ENCODE results near the gene RNF112. TPM values are rescaled to one million over a fixed set of nuclear protein-coding genes. Genes with fewer than 3 reads are reported as not detected.

RNF112 gene
- 1 to 10 TPM in 3 of 4 donors, under 1 TPM in 1; 0.44 to 2.5 (median 1.8) TPM for total RNA-seq

GRCh38 chr17:19410875-19411620 is at the start of gene RNF112:
Gene RNF112, plus strand, starts transcription at chr17:19411232. Its CDS starts 177 bp downstream, at chr17:19411409.
- 21 to 22% methylated on average over 23 of the region's 23 CpGs for WGBS, 2 donors
- H3K36me3 ChIP-seq, result no peaks in the 10 kb centered on the region
- TF ChIP-seq POLR2A (IDR thresholded peaks at IDR 0.05), result no peak
- TF ChIP-seq, protein P1, sequence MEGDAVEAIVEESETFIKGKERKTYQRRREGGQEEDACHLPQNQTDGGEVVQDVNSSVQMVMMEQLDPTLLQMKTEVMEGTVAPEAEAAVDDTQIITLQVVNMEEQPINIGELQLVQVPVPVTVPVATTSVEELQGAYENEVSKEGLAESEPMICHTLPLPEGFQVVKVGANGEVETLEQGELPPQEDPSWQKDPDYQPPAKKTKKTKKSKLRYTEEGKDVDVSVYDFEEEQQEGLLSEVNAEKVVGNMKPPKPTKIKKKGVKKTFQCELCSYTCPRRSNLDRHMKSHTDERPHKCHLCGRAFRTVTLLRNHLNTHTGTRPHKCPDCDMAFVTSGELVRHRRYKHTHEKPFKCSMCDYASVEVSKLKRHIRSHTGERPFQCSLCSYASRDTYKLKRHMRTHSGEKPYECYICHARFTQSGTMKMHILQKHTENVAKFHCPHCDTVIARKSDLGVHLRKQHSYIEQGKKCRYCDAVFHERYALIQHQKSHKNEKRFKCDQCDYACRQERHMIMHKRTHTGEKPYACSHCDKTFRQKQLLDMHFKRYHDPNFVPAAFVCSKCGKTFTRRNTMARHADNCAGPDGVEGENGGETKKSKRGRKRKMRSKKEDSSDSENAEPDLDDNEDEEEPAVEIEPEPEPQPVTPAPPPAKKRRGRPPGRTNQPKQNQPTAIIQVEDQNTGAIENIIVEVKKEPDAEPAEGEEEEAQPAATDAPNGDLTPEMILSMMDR (IDR thresholded peaks at IDR 0.05), result peak in 1 of 5 experiments; percentile 15
- no peak for DNase-seq (ENCODE audit: low spot score in 2 of 2)
- H3K27ac ChIP-seq, result peak within 1 kb of the TSS in 1 of 4 donors; percentile 17
- H3K4me3 ChIP-seq, result peak within 1 kb of the TSS in 2 of 4 donors; percentile 23 to 31
- H3K4me1 ChIP-seq, result peaks cover 0 to 12% (median 0%) of the 10 kb centered on the region in 4 donors
- H3K9me3 ChIP-seq, result no peaks in the 10 kb centered on the region
- no peaks in the 10 kb centered on the region for H3K27me3 ChIP-seq

GRCh38 chr17:19361326-19361725 is 49.7 kb upstream of the RNF112 start:
- 67 to 69% methylated on average over 6 of the region's 6 CpGs for WGBS, 2 donors
- Histone ChIP-seq H3K4me3 (no peak overlapping the region), H3K4me1 (peaks cover 0 to 35% (median 12%) of the 10 kb centered on the region in 4 donors), H3K27me3 (no peaks in the 10 kb centered on the region), H3K27ac (peak overlapping the region in 2 of 4 donors; percentile 63 to 97), H3K9me3 (no peaks in the 10 kb centered on the region), H3K36me3 (peaks cover 0 to 40% (median 0%) of the 10 kb centered on the region in 3 donors)
- DNase-seq (ENCODE audit: low spot score in 2 of 2), result no peak
- TF ChIP-seq, protein P1 (IDR thresholded peaks at IDR 0.05), result no peak
- TF ChIP-seq EP300 (IDR thresholded peaks at IDR 0.05) (no peak), POLR2A (IDR thresholded peaks at IDR 0.05) (no peak)

DNA sequence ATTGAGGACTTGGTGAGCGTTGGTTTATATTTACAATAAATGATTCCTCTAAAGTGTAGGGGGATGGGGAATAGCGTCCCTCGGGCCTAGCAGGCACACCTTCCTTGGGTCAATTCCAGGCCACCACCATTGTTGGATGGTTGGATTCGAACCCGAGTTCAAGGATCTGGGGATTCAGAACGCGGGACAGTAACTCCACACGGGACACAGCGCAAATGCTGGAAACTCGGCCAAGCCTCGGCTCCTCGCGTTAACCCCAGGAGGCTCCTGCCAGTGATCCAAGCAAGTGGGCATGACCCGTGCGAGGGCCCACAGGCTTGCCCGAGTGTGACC is 49.1 kb upstream of the RNF112 start:
- Histone ChIP-seq H3K27me3 (no peaks in the 10 kb centered on the region), H3K9me3 (no peaks in the 10 kb centered on the region), H3K4me3 (peak overlapping the region; percentile 77 to 97 (median 88)), H3K36me3 (peaks cover 0 to 34% (median 0%) of the 10 kb centered on the region in 3 donors), H3K27ac (peak overlapping the region; percentile 63 to 97 (median 84)), H3K4me1 (peaks cover 0 to 35% (median 12%) of the 10 kb centered on the region in 4 donors)
- no peak for DNase-seq (ENCODE audit: low spot score in 2 of 2)
- 16 to 20% methylated on average over 16 of the region's 16 CpGs for WGBS, 2 donors
- TF ChIP-seq, protein P1 (IDR thresholded peaks at IDR 0.05), result no peak
- no peak for TF ChIP-seq EP300 (IDR thresholded peaks at IDR 0.05)
- TF ChIP-seq POLR2A (IDR thresholded peaks at IDR 0.05), result no peak

- WGBS, 2 donors, result 0 to 1% methylated on average over 17 to 64 of the region's 83 CpGs
- H3K27ac ChIP-seq, result peak within 1 kb of the TSS; percentile 63 to 97 (median 84)
- TF ChIP-seq EP300 (IDR thresholded peaks at IDR 0.05), result peak; percentile 75 to 87
- TF ChIP-seq, protein P1 (IDR thresholded peaks at IDR 0.05), result peak; percentile 92 to 100 (median 94)
- TF ChIP-seq POLR2A (IDR thresholded peaks at IDR 0.05), result peak in 1 of 2 donors; percentile 49
- no peaks in the 10 kb centered on the region for H3K9me3 ChIP-seq
- H3K27me3 ChIP-seq, result no peaks in the 10 kb centered on the region
- H3K4me1 ChIP-seq, result peaks cover 0 to 35% (median 12%) of the 10 kb centered on the region in 4 donors
- H3K4me3 ChIP-seq, result peak within 1 kb of the TSS; percentile 77 to 97 (median 88)
- peak; percentile 90 to 91 for DNase-seq (ENCODE audit: low spot score in 2 of 2)
- peaks cover 0 to 28% (median 0%) of the 10 kb centered on the region in 3 donors for H3K36me3 ChIP-seq
These were observed 48.5 kb upstream of the RNF112 start, which contains the start of gene B9D1 for GRCh38 chr17:19362277-19363113. Gene B9D1, minus strand, starts transcription at chr17:19362723. Its CDS starts 154 bp downstream, at chr17:19362569.

All from tibial nerve (tissue), 4 donors.